ENCODE data around the gene OSBPL6.
"Not testable (repeated sequence)": the region's sequence is repeated elsewhere in the genome, so short reads cannot be mapped to it uniquely, and the experiment has no call there.

Gene OSBPL6

DNA sequence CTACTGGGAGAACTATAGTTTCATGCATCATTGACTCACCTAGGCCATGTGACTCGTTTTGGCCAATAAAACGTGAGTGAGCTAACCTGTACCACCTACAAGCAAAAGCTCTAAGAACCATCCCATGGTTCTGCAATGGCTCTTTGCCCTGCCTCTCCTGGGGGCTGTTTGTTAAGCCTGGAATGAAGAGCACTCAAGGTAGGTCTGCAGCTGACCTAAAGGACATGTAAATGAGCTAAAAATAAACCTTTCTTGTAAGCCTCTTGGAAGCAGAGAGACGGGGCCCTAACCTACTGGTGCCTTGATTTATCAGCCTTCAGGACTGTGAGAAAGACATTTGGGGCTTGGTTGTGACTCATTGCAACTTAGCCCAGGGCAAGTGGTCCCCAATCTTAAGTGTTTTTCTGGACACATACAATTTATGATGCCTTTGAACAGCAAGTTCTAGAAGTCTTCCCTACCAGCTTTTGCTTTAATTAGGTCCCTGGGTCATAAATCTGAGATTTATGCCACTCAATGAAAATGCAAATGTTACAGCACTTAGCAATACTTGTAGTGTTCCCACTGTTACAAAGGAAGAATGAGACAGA is 107.4 kb downstream of the OSBPL6 start:
- no peak for DNase-seq (ENCODE audit: low read depth)

DNA sequence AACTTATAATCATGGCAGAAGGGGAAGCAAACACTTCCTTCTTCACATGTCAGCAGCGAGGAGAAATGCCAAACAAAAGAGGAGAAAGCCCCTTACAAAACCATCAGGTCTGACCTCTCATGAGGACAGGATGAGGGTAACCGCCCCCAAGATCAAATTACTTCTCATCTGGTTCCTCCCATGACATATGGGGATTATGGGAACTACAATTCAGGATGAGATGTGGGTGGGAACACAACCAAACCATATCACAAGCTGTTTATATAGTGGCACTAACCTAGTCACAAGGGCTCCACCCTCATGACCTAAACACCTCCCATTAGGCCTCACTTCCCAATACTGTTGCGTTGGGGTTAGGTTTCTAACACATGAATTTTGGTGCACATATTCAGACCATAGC is 110.0 kb downstream of the OSBPL6 start:
- no peak for DNase-seq (ENCODE audit: low read depth)

DNA sequence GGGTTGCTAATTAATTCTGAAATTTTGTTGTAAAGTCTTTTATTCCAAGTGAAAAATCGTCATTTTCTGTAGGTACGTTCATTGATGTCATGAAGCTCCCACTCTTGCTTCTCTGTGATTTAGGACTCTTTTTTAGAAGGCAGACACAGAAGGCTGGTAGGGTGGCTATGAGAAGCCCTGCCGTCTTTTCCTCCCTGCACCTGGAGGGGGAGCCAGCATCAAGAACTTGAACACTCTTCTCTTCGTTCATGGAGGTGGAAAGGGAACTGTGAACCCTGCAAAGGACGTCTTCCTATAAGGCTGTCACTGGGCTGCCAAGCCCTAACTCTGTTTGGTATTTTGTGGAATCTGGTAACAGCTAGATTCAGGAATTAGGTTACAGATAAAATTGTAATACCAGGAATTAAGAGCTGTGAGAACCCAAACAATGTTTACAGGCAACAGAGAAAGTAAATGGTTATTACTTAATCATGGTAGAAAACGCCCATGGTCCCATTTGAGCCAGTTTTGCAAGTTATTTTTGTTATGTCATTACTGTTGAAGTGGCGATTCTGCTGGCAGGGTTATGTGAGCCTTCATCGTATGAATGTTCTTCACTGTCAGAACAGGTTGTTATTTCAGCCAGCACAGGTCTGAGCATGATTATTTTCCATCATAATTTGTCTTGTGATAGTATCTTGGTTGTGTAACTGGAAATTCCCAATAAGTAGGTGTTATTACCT is 112.2 kb downstream of the OSBPL6 start:
- no peak for DNase-seq (ENCODE audit: low read depth)

DNA sequence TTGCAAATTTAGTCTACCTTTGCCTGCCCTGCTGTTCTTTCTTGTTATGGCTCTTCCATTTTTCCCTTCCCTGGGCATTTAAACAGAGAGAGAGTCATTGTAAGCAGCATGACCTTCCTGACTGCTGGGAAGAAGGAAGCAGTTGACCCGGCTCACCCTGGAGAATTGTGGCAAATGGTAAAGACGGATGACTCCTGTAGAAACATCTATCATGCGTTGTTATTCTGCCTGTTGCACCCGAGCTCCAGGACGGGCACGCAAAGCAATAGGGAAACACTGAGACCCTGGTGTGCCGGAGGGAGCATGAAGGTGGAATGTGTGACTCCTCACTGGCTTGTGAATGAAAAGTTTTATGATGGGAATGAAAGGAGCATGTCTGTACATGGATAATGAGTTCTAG is 113.3 kb downstream of the OSBPL6 start:
- no peak for DNase-seq (ENCODE audit: low read depth)

DNA sequence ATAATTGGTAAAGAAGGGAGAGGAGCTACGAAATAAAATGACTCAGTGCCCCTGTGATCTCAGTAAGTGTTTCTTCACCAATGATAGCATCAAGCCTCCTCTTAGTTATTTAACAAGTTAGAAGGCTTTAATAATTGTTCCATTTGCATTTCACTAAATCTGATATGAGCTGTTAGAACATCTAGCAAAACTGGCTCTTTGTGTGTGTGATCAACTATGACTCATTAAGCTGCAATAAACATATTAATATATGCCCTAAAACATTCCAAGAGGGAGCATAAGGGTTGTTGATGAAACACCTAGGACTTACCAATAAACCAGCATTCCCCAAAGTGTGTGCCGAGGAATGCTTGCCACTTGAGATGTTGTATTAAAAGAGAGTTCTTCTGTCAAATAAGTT is 115.2 kb downstream of the OSBPL6 start:
- no peak for DNase-seq (ENCODE audit: low read depth)

DNA sequence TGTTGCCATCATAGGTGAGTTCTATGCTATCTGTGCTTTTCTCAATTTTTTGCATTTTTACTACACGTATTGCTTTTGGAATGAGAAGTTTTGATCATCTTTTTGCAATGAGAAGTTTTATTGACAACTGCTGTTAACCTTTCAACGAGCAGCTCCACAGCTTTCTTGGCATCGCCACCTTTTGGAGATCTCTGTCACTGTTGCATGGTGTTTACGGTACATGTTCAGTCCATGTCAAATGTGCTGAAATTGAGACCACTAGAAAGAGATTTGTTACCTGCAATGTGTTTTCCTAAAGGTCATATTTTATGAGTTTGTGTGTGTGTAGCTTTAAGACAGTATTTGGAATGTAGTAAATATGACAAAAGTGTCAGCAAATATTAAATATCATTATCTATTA is 120.8 kb downstream of the OSBPL6 start:
- no peak for DNase-seq (ENCODE audit: low read depth)

DNA sequence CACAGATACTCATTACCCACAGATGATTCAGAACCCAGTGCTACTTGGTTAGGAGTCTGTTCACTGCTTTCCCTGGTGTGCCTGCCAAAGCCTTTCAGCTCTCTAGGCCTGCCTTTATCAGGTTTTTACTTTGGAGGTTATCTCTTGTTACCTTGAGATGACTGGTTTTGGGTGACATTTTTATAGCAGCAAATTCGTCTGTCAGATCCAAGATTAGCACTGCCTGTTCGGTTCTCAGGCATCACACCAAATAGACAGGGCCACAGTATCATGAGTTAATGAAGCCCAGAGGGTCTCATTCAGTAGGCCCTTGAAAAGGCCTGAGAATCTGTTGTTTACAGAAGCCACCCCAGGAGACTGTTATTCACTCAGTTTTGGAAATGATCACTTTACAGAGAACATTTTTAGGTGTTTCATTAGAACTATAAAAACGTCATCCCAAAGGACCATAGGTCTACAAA is 121.2 kb downstream of the OSBPL6 start:
- no peak for DNase-seq (ENCODE audit: low read depth)

DNA sequence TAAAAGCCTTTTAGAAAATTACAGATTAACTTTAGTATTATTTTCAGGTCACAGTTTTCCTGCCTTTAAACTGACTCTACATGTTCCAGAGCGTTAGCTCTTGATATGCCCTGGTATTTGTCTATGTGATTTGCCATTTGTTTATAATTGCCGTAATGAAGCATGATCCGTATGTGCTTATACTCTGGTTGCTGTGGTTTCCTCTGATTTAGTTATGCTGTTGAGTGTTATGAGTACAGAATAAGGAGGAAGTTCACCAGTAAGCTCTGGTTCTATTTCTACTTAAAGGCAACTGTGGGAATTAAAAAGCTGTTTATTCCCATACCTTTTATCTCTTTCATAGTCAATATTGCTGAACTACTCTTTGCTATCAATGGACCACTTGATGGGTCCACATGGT is 123.5 kb downstream of the OSBPL6 start:
- no peak for DNase-seq (ENCODE audit: low read depth)

DNA sequence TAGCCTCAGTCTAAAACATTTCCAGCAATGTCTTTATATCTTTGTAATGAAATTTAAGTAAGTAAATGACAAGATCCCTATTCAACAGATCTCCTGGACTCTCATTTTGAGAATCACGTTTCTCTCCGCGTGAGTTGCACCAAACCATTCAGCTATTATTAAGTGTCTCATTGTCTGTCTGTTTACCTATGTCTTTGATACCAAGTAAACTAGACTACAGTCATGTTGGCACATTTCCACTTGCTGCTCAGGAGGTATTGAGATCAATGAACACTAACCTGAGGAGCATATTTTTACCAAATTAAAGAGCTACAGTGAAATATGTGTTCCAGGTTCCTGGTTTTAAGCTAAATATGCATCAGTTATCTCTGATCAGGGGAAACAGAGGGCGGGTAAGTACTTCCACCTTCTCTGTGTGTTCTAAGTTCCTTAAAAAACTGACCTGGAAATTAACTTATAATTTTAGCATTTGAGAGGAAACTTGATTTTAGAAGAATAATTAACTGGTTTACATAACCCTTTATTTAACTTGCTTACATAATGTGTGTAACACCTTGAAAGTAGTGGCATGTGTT is 125.8 kb downstream of the OSBPL6 start:
- DNase-seq (ENCODE audit: low read depth), result no peak

DNA sequence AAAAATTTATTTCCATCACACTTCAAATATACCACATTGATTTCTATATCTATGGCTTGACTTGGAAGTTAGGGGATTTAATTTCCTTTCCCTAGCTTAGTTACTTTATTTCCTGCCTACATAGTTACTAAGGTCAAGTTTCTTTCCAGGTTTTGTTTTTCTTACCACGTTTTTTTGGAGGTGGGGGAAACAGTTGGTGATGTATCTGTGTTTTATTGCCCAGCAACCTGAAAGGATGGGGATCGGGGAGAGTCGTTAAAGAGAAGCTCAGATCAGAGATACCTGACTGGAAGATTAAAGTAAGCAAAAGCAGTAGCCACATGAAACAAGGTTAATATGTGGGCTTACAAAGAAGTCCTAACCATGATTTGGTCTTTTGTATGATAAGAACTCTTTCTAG is 127.8 kb downstream of the OSBPL6 start:
- no peak for DNase-seq (ENCODE audit: low read depth)

DNA sequence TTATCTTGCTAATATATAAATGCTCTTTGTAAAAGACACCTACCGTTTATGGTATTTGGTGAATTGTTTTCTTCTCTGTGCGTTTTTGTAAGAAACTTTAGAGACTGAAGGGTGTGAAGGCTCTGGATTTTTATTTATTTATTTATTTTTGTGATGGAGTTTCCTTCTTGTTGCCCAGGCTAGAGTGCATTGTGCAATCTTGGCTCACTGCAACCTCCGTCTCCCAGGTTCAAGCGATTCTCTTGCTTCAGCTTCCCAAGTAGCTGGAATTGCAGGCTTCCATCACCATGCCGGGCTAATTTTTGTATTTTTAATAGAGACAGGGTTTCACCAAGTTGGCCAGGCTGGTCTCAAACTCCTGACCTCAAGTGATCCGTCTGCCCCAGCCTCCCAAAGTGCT is 129.0 kb downstream of the OSBPL6 start:
- not testable (repeated sequence) for DNase-seq (ENCODE audit: low read depth)

DNA sequence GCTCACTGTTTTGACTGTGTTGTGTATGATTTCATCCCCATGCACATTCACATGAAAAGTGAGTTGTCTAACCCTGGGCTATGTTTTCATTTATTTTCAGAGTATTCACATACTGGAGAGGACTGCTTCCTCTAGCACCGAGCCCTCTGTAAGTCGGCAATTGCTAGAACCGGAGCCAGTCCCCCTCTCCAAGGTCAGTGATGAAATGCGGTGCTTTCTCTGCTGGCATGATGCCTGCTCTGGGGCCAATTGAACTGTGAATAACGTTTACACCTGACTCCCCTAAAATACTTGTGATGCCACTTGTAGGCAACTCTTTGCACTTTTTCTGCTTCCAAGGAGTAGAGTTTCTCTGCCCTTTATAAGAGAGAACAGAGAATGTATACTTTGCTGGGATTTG is 129.8 kb downstream of the OSBPL6 start:
- no peak for DNase-seq (ENCODE audit: low read depth)

DNA sequence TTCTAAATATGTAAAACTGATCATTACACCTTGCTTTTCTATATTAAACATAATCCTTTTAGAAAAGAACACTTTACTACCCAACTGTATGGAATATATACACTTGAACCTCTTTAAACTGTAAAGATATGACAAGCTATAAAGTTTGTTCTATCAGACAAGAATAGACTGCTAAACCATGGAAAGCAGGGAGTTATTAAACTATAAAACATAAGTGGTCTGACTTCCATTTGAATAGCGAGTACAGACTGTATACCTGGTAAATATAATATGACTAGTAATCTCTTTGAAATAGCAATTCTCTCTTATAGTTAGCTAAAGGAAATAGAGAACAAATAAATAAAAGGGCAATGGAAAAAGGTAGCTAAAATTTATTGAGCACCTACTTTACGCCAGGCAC is 131.0 kb downstream of the OSBPL6 start:
- no peak for DNase-seq (ENCODE audit: low read depth)

DNA sequence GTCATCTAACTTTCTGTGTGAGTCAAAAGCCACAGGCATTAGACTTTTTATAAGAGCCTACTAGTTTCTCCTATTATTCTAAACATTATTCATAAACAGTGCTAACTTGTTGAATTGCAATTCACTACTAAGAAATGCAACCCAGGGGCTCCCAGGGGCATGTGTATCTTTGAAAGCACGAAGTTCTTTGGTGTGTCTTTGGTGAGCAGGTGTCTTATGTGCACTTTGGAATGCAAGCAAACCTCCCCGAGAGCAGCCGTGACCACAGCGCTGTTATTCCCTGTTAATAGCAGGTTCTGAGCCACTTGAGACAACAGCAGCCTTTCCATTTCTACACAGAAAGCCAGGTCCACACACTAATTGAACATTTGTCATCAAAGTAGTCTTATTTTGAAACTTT is 133.2 kb downstream of the OSBPL6 start:
- DNase-seq (ENCODE audit: low read depth), result no peak

DNA sequence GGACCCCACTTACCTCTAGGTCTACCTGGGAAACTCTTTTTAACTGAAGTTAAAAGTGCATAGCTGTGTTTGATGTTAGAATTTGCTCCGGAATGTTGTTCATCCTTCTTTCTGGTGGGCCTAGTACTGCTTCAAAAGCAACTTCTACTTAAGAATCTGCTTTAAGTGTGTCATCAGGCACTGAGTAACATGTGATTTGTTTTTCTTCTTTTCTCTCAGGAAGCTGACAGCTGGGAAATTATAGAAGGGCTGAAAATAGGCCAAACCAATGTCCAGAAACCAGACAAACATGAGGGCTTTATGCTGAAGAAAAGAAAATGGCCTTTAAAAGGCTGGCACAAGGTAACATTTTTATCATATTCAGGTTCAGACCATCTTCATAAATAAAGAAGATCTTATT is 133.7 kb downstream of the OSBPL6 start:
- no peak for DNase-seq (ENCODE audit: low read depth)

DNA sequence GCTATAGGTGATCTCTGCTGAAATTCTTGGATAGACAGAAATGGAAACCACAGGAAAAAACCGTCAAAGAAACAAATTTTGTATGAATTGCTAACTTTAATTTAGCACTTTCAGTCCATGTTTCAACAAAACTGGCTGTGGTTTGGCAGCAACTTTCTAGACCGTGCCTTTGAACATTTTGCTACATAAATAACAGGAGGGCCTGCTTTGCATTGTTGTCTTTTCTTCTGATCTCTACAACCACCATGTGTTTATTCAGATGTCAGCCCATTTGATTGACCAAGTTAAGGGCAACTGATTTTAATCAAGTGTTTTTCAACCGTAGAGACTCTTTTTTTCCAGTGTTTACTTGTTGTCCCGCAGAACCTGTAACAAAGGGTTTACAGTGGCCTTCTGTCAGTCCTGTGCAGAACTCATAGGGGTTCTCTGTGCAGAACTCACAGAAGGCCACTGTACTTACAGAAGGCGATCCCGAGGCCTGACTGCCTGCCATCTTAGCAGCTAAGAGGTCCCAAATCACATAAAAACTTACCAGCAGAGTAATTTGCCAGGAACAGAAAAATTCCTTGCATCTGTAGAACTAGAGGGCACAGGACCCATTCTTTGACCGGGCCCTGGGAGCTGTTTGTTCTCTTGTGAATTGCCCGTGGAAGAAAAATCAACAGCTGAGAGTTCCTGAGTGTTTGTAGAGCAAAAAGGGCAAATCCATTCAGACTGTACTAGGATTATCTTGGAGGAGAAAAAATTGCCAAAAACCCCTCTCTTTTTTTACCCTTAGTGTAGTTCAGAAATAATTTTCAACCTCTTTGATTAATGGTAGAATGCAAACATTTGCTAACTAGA is 136.1 kb downstream of the OSBPL6 start:
- DNase-seq (ENCODE audit: low read depth), result no peak

DNA sequence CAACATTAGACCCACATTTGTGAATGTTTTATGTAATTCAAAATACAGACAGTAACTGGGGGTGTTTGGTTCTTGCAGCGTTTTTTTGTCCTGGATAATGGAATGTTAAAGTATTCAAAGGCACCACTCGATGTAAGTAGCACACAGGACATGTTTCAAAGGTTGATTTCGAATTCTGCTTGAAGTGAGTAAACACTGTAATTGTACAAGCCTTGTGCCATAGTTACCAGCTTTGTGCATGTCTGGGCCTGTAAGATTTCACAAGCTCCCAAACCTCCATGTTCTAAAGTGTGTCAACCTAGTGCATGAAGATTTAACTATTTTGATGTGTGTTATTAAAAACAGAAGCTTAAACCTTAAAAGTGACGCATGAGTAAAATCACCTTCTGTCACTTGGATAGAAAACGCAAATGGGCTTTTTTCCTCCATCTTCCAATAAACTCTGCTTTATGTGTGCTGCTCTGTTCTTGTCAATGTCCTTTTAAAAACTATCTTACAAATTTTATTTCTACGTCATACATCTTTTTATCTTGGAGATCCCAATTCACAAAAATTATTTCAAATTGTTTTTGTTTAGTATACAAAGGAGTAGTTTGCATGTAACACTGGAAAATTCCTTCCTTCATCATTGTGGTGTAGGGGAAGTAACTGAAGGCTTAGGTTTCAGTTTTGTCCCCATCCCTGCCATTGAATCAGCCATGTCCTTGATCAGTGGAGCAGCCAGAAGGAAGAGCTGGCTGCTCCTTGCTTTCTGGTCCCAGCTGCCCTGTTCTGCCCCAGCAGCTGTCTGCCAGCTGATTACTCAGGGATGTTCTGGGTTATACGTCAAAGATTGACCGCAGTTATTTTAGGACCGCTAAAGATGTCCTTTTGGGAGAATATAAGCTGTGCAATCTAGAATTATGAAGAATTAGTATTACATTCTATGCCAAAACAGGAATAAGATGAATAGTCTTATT is 137.4 kb downstream of the OSBPL6 start:
- no peak for DNase-seq (ENCODE audit: low read depth)

DNA sequence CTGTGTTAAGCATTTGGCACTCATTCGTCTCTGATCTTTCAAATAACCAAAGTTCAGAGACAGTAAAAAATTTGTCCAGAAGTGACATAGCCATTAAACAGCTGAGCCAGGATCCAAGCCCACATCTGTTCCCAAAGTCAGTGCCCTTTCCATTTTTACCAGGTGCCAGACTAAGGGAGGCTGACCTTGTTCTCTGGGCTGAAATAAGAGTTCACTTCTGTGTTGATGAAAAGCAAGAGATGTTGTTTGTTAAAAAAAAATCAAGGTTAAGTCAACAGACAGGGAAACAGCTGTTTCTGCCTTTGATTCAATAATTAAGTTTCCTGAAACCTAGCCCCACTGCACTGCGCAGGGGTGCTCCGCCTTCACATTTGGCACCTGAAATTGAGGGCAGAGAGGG is 139.5 kb downstream of the OSBPL6 start:
- no peak for DNase-seq (ENCODE audit: low read depth)

DNA sequence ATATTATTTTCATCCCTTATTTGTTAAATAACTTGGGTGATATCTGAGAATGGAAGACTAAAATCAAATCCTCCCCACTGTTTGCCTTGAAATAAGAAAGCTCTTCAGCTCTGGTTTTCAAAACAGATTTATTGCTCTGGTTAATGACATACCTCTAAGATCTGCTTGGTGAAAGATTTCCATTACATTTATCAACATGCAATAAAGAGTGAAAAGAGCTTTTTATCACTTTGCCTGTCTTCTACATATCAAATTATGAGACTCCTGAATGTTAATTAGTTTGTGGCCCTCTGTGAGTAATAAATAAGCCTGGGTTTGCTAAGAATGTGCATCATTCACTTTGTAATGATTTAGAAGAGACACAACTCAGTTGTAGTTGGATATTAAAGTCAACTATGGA is 140.9 kb downstream of the OSBPL6 start:
- no peak for DNase-seq (ENCODE audit: low read depth)

DNA sequence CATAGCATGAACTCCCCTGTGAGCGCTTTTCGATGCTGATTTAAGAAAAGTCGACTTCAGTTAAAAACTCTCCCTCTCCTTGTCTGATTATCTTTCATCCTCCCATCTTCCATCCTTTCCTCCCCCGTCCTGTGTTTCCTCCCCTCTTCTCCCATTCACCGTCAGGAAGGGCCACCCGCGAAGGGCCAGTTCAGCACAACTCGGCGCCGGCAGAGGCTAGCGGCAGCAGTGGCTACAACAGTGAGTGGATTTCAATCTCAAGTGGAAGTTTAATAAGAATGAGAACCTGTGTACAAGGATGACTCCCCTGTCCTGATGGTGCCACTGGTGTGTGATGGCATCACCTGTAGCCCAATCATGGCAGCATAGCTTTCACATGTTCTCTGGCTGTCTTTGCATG is 149.8 kb downstream of the OSBPL6 start:
- DNase-seq (ENCODE audit: low read depth), result no peak

DNA sequence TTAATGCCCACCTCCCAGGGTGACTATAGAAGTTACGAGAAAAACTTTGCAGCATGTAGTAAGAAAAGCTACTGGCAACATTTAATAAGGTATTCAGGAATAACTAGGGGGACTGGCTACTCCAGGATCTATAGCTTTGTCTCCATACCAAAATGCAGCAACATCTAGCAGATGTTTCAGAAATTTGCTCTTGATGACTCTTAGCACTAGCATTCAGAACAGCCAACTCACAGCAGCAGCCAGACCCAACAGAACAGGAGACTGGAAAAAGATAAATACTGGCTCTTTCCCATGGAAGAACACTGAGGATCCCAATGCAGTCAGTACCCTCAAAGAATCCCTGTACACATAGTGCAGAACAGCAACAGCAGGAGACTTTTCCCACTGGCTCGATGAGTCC is 151.6 kb downstream of the OSBPL6 start:
- DNase-seq (ENCODE audit: low read depth), result no peak

DNA sequence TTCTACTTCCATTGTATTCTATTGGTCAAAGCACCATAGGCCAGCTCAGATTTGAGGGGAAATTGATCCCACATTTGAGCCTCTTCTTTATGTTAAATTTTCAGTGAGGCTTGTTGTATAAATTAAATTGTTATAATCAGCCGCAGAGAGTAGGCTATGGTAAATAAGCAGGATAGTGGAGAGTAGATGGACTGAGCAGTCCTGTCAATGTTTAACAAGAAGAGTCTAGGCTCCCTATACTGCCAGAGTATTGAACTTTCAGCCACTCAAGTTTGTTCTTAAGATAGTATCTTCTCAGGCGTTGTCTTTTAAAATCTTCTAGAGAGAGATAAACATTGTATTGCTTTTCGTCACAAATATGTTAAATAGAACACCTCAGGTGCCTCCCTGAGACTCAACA is 155.7 kb downstream of the OSBPL6 start:
- DNase-seq (ENCODE audit: low read depth), result no peak
